Smooth muscle cell (in vitro differentiated cells): ENCODE measurements around the gene LRRK1. TPM values are rescaled to one million over a fixed set of nuclear protein-coding genes. Genes with fewer than 3 reads are reported as not detected.

Source experiments
- DNase-seq: peaks from one replicate; lab custom pipeline; 2025; ENCODE audit not compliant: unreplicated experiment; lab: John Stamatoyannopoulos, UW
- H2AFZ ChIP-seq: fragments of 200-600 bp; sonication (generic); 2 replicates; pipeline ENCODE4 v1.6.0; 2016; ENCODE audit warnings: antibody characterized with exemption, low read depth, mild to moderate bottlenecking
- H3F3A ChIP-seq: fragments of 200-600 bp; sonication (generic); 2 replicates; pipeline ENCODE4 v1.6.0; 2017; ENCODE audit warnings: antibody characterized with exemption, low read depth
- H3K27ac ChIP-seq: fragments of 200-600 bp; sonication (generic); 2 replicates; pipeline ENCODE4 v1.5.1; 2016; ENCODE audit warnings: low read depth, mild to moderate bottlenecking
- H3K27me3 ChIP-seq: fragments of 200-600 bp; sonication (generic); 2 replicates; pipeline ENCODE4 v1.6.1; 2016; ENCODE audit warnings: low read depth, mild to moderate bottlenecking
- H3K36me3 ChIP-seq: fragments of 200-600 bp; sonication (generic); 2 replicates; pipeline ENCODE4 v1.5.1; 2016; ENCODE audit warnings: low read depth
- H3K4me1 ChIP-seq: fragments of 200-600 bp; sonication (generic); 2 replicates; pipeline ENCODE4 v1.5.1; 2016; ENCODE audit warnings: low read depth
- H3K4me2 ChIP-seq: fragments of 200-600 bp; sonication (generic); 2 replicates; pipeline ENCODE4 v1.6.0; 2016; ENCODE audit warnings: mild to moderate bottlenecking
- H3K4me3 ChIP-seq: fragments of 200-600 bp; sonication (generic); 2 replicates; pipeline ENCODE4 v1.5.1; 2016; ENCODE audit warnings: mild to moderate bottlenecking
- H3K79me2 ChIP-seq: fragments of 200-600 bp; sonication (generic); 2 replicates; pipeline ENCODE4 v1.6.0; 2016; ENCODE audit warnings: low read depth, mild to moderate bottlenecking
- H3K9ac ChIP-seq: fragments of 200-600 bp; sonication (generic); 2 replicates; pipeline ENCODE4 v1.6.0; 2016; ENCODE audit warnings: low read depth
- H3K9me3 ChIP-seq: fragments of 200-600 bp; sonication (generic); replicated peaks from 2 replicates; pipeline ENCODE4 v1.5.1; 2016; ENCODE audit warnings: low read depth
- H4K20me1 ChIP-seq: fragments of 200-600 bp; sonication (generic); 2 replicates; pipeline ENCODE4 v1.6.0; 2016; ENCODE audit warnings: low read depth
- CTCF ChIP-seq: fragments of 200-600 bp; sonication (generic); IDR thresholded peaks from 2 replicates; pipeline ENCODE4 v1.5.1; 2017; ENCODE audit warnings: borderline replicate concordance, mild to moderate bottlenecking, antibody characterized with exemption; ENCODE audit not compliant: insufficient read depth, poor library complexity, severe bottlenecking
- WGBS: methylation state at CpG from one replicate; pipeline ENCODE4 v1.1.7; 2016; ENCODE audit warnings: low lambda C conversion rate; 5-methylcytosine and 5-hydroxymethylcytosine counted together
- polyA plus RNA-seq: library from polyadenylated mRNA; unstranded; fragments of >200 nt; fragmentation: Nextera tagmentation; extraction: Ambion mirVana; gene quantifications from 2 replicates; pipeline ENCODE4 v1.2.1, GENCODE V29; 2016
- total RNA-seq: library from RNA; depleted of rRNA; stranded (reverse); fragments of >200 nt; gene quantifications from 2 replicates; pipeline ENCODE4 v1.2.3, GENCODE V29; 2014

The LRRK1 gene
- total and polyA plus RNA-seq, 2 experiments from 2014 or later = 1.1 to 1.6 TPM

GRCh38 chr15:101013769-101014675 is 94.9 kb downstream of the LRRK1 start:
- Histone ChIP-seq H3K27me3 (no peaks in the 10 kb centered on the region), H3K4me2 (peak overlapping the region; percentile 25)
- 46% methylated on average over 21 of the region's 21 CpGs for WGBS

GRCh38 chr15:101014921-101015841 is 96.0 kb downstream of the LRRK1 start:
- WGBS = 49% methylated on average over 27 of the region's 27 CpGs
- Histone ChIP-seq H3K27ac (no peak overlapping the region), H4K20me1 (no peaks in the 10 kb centered on the region), H3K4me3 (no peak overlapping the region), H3F3A (peaks cover 4% of the 10 kb centered on the region), H3K36me3 (no peaks in the 10 kb centered on the region), H2AFZ (no peak overlapping the region), H3K27me3 (no peaks in the 10 kb centered on the region), H3K4me2 (peak overlapping the region; percentile 14), H3K79me2 (no peaks in the 10 kb centered on the region), H3K9me3 (no peaks in the 10 kb centered on the region), H3K4me1 (peaks cover 7% of the 10 kb centered on the region), H3K9ac (no peak overlapping the region)
- DNase-seq = peak; percentile 47
- TF ChIP-seq CTCF = peak; percentile 95

More at GRCh38 chr15:101013769-101014675, 94.9 kb downstream of the LRRK1 start:
- no peak for DNase-seq
- no peaks in the 10 kb centered on the region for H4K20me1 ChIP-seq
- no peak overlapping the region for H3K4me3 ChIP-seq
- H3K79me2 ChIP-seq = no peaks in the 10 kb centered on the region
- H2AFZ ChIP-seq = no peak overlapping the region
- H3K9ac ChIP-seq = no peak overlapping the region
- no peak for TF ChIP-seq CTCF
- H3K9me3 ChIP-seq = no peaks in the 10 kb centered on the region
- peaks cover 4% of the 10 kb centered on the region for H3F3A ChIP-seq
- no peaks in the 10 kb centered on the region for H3K36me3 ChIP-seq
- H3K4me1 ChIP-seq = no peaks in the 10 kb centered on the region
- H3K27ac ChIP-seq = peak overlapping the region; percentile 50

GRCh38 chr15:101016581-101016980 is 97.4 kb downstream of the LRRK1 start:
- H3K4me3 ChIP-seq = no peak overlapping the region
- no peaks in the 10 kb centered on the region for H3K27me3 ChIP-seq
- H3K27ac ChIP-seq = no peak overlapping the region
- H2AFZ ChIP-seq = no peak overlapping the region
- no peaks in the 10 kb centered on the region for H3K79me2 ChIP-seq
- H4K20me1 ChIP-seq = no peaks in the 10 kb centered on the region
- peaks cover 7% of the 10 kb centered on the region for H3K4me1 ChIP-seq
- no peak for DNase-seq
- H3K9me3 ChIP-seq = no peaks in the 10 kb centered on the region
- WGBS = 88% methylated on average over 7 of the region's 7 CpGs
- no peak for TF ChIP-seq CTCF
- no peak overlapping the region for H3K9ac ChIP-seq
- no peak overlapping the region for H3K4me2 ChIP-seq
- no peaks in the 10 kb centered on the region for H3K36me3 ChIP-seq
- peaks cover 4% of the 10 kb centered on the region for H3F3A ChIP-seq
